Ishikawa (cell line): ENCODE data around the gene TMOD1.

Source experiments
- CREB1 ChIP-seq: IDR thresholded peaks from 2 replicates; pipeline ENCODE4 v1.6.1; 2012; ENCODE audit warnings: low read depth
- EP300 ChIP-seq: IDR thresholded peaks from 2 replicates; pipeline ENCODE4 v1.6.1; 2012; ENCODE audit warnings: borderline replicate concordance
- NFIC ChIP-seq: IDR thresholded peaks from 2 replicates; pipeline ENCODE4 v1.6.1; 2012
- REST ChIP-seq: IDR thresholded peaks from 2 replicates; pipeline ENCODE4 v1.6.1; 2012; ENCODE audit warnings: low read depth, mild to moderate bottlenecking
- TAF1 ChIP-seq: IDR thresholded peaks from 2 replicates; pipeline ENCODE4 v1.6.1; 2012; ENCODE audit warnings: low read depth, mild to moderate bottlenecking
- TCF12 ChIP-seq: IDR thresholded peaks from 2 replicates; pipeline ENCODE4 v1.6.1; 2012; ENCODE audit warnings: low read depth
- TF ChIP-seq, protein P1 (sequence below): IDR thresholded peaks from 2 replicates; pipeline ENCODE4 v1.6.1; 2012

DNA sequence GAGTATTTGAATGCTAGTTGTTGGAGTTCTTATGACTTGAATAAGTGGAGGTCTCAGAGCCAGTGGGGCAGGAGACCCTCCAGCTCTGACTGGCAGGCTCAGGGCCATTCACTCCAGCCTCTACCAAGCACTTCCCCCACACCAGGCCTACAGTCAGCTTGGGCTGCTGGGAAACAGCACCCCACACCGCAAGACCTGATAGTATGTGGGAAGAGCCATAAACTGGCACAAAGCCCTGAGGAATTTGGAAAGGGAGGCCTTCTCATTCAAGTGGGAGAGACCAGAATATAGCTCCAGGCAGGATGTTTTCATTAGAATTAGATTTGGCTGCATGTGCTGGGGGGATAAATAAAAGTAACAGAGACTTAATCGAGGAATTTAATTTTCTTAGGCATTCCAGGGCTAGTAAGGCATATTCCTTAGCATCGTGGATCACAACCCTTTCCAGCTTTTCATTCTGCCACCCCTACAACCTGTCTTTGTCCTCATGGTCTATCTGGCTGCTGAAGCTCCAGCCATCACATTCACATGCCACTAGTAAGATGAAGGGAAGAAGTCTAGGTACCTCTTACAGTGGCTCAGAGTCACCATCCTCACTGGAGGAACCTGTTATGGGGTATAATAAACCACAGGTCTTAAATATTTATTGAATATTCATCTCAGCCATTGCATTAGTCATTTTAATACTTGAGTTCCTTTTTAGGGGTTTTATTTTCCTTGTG is 47.5 kb downstream of the TMOD1 start:
- no peak for TF ChIP-seq EP300
- TF ChIP-seq REST, result no peak
- TF ChIP-seq, protein P1, sequence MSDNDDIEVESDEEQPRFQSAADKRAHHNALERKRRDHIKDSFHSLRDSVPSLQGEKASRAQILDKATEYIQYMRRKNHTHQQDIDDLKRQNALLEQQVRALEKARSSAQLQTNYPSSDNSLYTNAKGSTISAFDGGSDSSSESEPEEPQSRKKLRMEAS, result no peak
- TF ChIP-seq TAF1, result no peak
- no peak for TF ChIP-seq NFIC
- TF ChIP-seq CREB1, result no peak
- no peak for TF ChIP-seq TCF12
